Left lung (tissue), 14 donors: ENCODE measurements around the gene SAPCD1. TPM values are rescaled to one million over a fixed set of nuclear protein-coding genes. Genes with fewer than 3 reads are reported as not detected.

ENCODE experiments used
- ATAC-seq: fragments of 200-7000 bp; cut with Tn5 transposase; one replicate; pipeline ENCODE4 v1.9.1; 2020; ENCODE audit warnings: moderate library complexity
- DNase-seq, 4 donors: peaks; one replicate each; pipeline ENCODE4 v3.0.0-alpha.2; 2013 to 2020
- H3K27ac ChIP-seq, 2 donors: fragments of 200-600 bp; sonication (generic) in 1 of 2; one replicate each; pipeline versions ENCODE4 v1.5.0 to v1.8.0; 2020 to 2021
- H3K27me3 ChIP-seq, 2 donors: fragments of 200-600 bp; sonication (generic) in 1 of 2; one replicate each; pipeline versions ENCODE4 v1.5.0 to v1.8.0; 2020 to 2021
- H3K36me3 ChIP-seq, 2 donors: fragments of 200-600 bp; sonication (generic) in 1 of 2; one replicate each; pipeline versions ENCODE4 v1.5.0 to v1.8.0; 2020 to 2021
- H3K4me1 ChIP-seq, 2 donors: fragments of 200-600 bp; one replicate each; pipeline ENCODE4 v1.8.0; 2021
- H3K4me3 ChIP-seq, 2 donors: fragments of 200-600 bp; sonication (generic) in 1 of 2; one replicate each; pipeline versions ENCODE4 v1.5.0 to v1.8.0; 2020 to 2021; ENCODE audit warnings: mild to moderate bottlenecking in 1 of 2
- H3K9me3 ChIP-seq, 2 donors: fragments of 200-600 bp; sonication (generic) in 1 of 2; one replicate each; pipeline versions ENCODE4 v1.5.0 to v1.8.0; 2020 to 2021
- CTCF ChIP-seq, 2 donors: fragments of 200-600 bp; sonication (generic) in 1 of 2; IDR thresholded peaks; one replicate each; pipeline versions ENCODE4 v1.5.0 to v1.8.0; 2021; ENCODE audit warnings: antibody characterized with exemption in 2 of 2
- intact Hi-C, 2 donors: fragments of 100-400 bp; cut with DNase I; formaldehyde crosslinking; loops; one replicate each; pipeline versions ENCODE4 v1.11.2 to v1.14.2; 2022
- long read RNA-seq, 12 donors: library from polyadenylated mRNA in 2 of 12; unstranded in 2 of 12; transcript quantifications; one replicate each; pipeline ENCODE4 v2.0.0 and lab custom pipeline, GENCODE V29; 2019 to 2026
- polyA plus RNA-seq, 6 donors: library from polyadenylated mRNA; unstranded; fragments of 120-200 nt; gene quantifications; one replicate each; pipeline ENCODE4 v1.2.1, GENCODE V29; 2013; ENCODE audit not compliant: insufficient read length in 6 of 6
- total RNA-seq, 2 donors: library from RNA; stranded (reverse); fragmentation: NEBNext Ultra II Directional; extraction: Animal tissue kit (Norgen Biotek cat#: 25700); gene quantifications; one replicate each; pipeline ENCODE4 v1.2.1, GENCODE V29; 2021
- donor health status: DM: no; HTN: yes; CAD: no.
- donor health status: DM: no; HTN: no; CAD: no.

Gene SAPCD1
- total RNA-seq: 1 to 10 TPM; 1.3 to 3.9 TPM
- 10 to 100 TPM in 2 of 6 donors, 1 to 10 TPM in 4; 6.5 to 11.1 (median 8.2) TPM for polyA plus RNA-seq
- long read RNA-seq, donor 1, partial matches to known transcripts: 0 of 1 reads
- long read RNA-seq, donor 1, other reads (novel, unspliced or antisense): 0 of 1 reads
- long read RNA-seq, donor 2, partial matches to known transcripts: 0 of 2 reads
- long read RNA-seq, donor 2, other reads (novel, unspliced or antisense): 0 of 2 reads
- long read RNA-seq, donor 3, partial matches to known transcripts: 0 of 1 reads
- long read RNA-seq, donor 3, other reads (novel, unspliced or antisense): 0 of 1 reads
- long read RNA-seq, donor 4: 0 reads
- long read RNA-seq, donor 5: 0 reads
- long read RNA-seq, donor 6: 0 reads
- long read RNA-seq, donor 7: 0 reads
- long read RNA-seq, donor 8, partial matches to known transcripts: 0 of 2 reads
- long read RNA-seq, donor 8, other reads (novel, unspliced or antisense): 0 of 2 reads
- long read RNA-seq, donor 9: 0 reads
- long read RNA-seq, donor 10, partial matches to known transcripts: 0 of 1 reads
- long read RNA-seq, donor 10, other reads (novel, unspliced or antisense): 0 of 1 reads
- long read RNA-seq, donor 11, partial matches to known transcripts: 0 of 1 reads
- long read RNA-seq, donor 11, other reads (novel, unspliced or antisense): 0 of 1 reads
- long read RNA-seq, donor 12: 0 reads

GRCh38 chr6:31762356-31762755 is at the start of gene SAPCD1:
Gene SAPCD1 (plus strand): TSS chr6:31762656. CDS start chr6:31763055, 399 bp downstream.
- H3K36me3 ChIP-seq: peaks cover 0 to 15% of the 10 kb centered on the region in 2 donors
- intact Hi-C loops: no loop called here
- no peaks in the 10 kb centered on the region for H3K9me3 ChIP-seq
- DNase-seq (no peak), ATAC-seq (no peak)
- H3K27ac ChIP-seq: no peak within 1 kb of the TSS
- no peak for TF ChIP-seq CTCF (IDR thresholded peaks at IDR 0.05)
- H3K27me3 ChIP-seq: no peaks in the 10 kb centered on the region
- H3K4me3 ChIP-seq: no peak within 1 kb of the TSS
- peaks cover 0 to 3% of the 10 kb centered on the region in 2 donors for H3K4me1 ChIP-seq

- Histone ChIP-seq H3K4me3 (no peak overlapping the region), H3K9me3 (no peaks in the 10 kb centered on the region), H3K36me3 (no peaks in the 10 kb centered on the region), H3K4me1 (peaks cover 0 to 12% of the 10 kb centered on the region in 2 donors), H3K27me3 (no peaks in the 10 kb centered on the region), H3K27ac (no peak overlapping the region)
- no peak for TF ChIP-seq CTCF (IDR thresholded peaks at IDR 0.05)
- intact Hi-C loops: no loop called here
- no peak for DNase-seq
- ATAC-seq: no peak
Measured at GRCh38 chr6:31713465-31713864, 49.0 kb upstream of the SAPCD1 start.

- Histone ChIP-seq H3K4me3 (no peak overlapping the region), H3K27ac (no peak overlapping the region), H3K4me1 (peaks cover 0 to 12% of the 10 kb centered on the region in 2 donors), H3K9me3 (no peaks in the 10 kb centered on the region), H3K36me3 (no peaks in the 10 kb centered on the region), H3K27me3 (no peaks in the 10 kb centered on the region)
- intact Hi-C loops: no loop called here
- DNase-seq (no peak), ATAC-seq (no peak)
- TF ChIP-seq CTCF (IDR thresholded peaks at IDR 0.05): no peak
Measured at GRCh38 chr6:31713991-31714684, 48.3 kb upstream of the SAPCD1 start.

- Histone ChIP-seq H3K9me3 (no peaks in the 10 kb centered on the region), H3K4me1 (peaks cover 0 to 12% of the 10 kb centered on the region in 2 donors), H3K27me3 (no peaks in the 10 kb centered on the region), H3K36me3 (no peaks in the 10 kb centered on the region), H3K27ac (no peak within 1 kb of the TSS), H3K4me3 (no peak within 1 kb of the TSS)
- peak in 1 of 4 donors; percentile 66 for DNase-seq
- ATAC-seq: no peak
- intact Hi-C loops: no loop called here
- TF ChIP-seq CTCF (IDR thresholded peaks at IDR 0.05): no peak
Measured at GRCh38 chr6:31715022-31715958, 47.2 kb upstream of the SAPCD1 start, which contains the start of gene LY6G6D. Gene LY6G6D (plus strand): TSS chr6:31715348. CDS start chr6:31715356, 8 bp downstream.
